ENCODE measurements around the gene RTKN2.

DNA sequence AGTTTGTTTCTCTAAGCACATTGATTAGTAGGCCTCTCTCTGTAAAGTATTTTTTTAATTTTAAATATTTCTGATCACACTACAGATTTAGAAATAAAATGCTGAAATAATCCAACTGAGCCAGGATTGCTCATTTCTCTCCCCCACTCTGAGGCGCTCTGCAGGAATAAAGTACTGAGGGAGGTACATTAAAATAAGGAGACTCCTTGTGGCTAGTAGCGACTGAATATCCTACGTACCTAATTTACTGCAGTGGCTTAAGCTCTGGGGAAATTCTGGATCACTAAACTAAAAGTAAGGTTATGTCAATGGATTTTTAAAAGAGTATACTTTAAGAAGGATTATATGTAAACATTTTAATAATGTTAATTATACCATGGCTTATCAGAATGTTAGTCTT is 75.2 kb downstream of the RTKN2 start:
- TF ChIP-seq CTCF (IDR thresholded peaks at IDR 0.05; ENCODE audit: poor library complexity, severe bottlenecking) (no peak), SMC3 (conservative IDR thresholded peaks at IDR 0.05; ENCODE audit: poor library complexity) (no peak)

All from neural cell (in vitro differentiated cells).